Measurements from ENCODE around the gene SMCO4.

The SMCO4 gene

DNA sequence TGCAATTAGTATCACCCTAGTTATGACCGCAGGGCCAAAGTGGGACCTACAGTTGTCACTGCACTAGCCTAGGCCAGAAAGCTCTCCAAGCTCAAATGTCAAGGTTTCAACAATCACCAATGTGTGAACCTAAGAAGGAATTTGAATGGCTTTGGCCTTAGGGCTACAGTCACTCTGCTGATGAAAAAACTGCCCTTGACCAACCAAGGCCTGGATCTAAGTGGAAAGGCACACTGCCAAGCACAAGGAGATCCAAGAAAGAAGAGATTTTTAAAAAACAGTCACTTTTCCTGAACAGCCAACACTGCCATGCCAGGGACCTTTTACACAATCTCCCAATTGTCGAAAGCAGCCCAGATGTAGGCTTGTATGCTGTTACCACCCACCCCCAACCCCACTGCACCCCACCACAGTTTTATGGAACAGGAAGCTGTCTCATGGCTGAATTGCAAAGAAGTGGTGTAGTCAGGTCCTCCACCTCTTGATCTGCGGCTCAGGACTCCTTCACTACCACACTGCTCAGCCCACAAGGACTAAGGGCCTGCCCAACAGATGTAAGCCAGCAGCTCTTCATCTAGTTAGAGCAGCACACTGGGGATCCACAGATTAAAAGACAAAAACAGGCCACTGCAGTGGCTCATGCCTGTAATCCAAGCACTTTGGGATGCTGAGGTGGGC, 32.9 kb downstream of the SMCO4 start:
- in situ Hi-C loops (cut with MboI; ENCODE audit: low sequenced_read_pairs) = no loop called here

DNA sequence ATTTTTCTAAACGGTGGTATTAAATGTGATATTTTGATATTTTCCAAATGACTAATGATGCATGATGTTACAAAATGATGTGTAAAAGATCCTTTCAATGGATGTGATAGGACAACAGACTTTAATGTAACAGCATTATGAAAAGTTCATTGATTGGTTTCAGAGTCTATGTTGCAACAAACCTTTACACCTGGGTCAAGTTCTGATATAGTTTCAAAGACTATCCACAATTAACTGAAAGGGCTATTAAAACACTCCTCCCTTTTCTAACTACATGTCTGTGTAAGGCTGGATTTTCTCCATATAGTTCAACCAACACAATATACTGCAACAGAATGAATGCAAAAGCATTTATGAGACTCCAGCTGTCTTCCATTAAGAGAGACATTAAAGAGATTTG, 35.7 kb downstream of the SMCO4 start:
- in situ Hi-C loops (cut with MboI; ENCODE audit: low sequenced_read_pairs) = no loop called here

DNA sequence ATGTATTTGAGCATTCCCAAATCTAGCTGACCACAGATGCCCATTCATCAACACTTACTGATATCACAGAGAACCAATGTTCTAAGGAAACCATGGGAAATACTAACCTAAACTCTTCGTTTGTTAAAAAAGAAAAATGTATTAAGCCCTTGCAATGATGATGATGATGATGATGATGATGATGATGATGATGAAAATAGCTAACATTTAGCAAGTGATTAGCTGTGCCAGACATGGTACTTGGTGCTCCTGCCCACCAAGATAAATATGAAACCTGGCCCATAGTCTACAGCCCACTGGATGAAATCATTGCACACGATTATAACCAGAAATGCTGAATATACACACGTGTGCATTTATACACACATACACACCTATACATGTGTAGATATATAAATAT, 37.5 kb downstream of the SMCO4 start:
- in situ Hi-C loops (cut with MboI; ENCODE audit: low sequenced_read_pairs) = no loop called here

DNA sequence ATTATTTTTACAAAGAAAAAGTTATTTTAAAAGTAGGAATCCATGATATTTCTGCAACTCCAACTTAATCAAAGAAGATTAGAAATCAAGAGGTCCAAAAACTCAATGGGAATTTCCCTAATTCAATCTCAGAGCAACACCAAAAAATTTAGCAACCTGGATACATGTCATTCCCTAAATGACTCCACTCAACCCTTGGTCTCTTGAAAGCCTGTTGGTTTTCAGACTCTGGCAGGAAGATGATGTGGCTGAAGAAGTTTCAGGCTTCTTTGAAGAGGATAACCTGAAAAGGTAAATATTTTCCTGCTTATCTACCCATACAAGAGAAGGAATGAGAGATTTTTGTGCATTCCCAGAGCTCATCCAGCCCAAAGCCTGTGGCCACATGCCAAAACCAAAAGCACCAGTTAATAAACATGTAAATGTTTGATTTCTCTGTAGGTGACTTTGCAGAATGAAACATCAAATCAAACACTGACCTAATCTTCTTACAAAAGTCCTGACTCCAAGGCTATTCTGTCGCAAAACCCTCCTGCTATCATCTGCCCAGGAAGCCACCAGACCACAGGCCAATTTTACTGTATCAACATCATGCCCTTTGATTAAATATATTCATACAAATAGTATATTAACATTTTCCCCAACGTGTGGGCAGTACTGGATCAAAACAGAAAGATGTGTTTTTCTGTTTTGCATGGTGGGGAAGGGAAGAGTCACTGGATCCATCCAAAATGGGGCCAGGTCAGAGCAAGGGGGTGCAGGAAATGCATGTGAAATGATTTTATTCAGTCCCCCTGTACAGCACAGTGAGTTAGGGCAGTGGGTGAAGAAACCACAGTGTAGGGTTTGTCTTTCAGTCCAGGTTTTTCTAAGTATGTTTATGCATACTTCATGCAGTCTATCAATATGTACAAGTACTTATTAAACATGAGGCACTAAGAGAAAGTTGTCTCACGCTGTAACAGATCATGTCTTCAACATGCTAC, 38.8 kb downstream of the SMCO4 start:
- in situ Hi-C loops (cut with MboI; ENCODE audit: low sequenced_read_pairs) = no loop called here

DNA sequence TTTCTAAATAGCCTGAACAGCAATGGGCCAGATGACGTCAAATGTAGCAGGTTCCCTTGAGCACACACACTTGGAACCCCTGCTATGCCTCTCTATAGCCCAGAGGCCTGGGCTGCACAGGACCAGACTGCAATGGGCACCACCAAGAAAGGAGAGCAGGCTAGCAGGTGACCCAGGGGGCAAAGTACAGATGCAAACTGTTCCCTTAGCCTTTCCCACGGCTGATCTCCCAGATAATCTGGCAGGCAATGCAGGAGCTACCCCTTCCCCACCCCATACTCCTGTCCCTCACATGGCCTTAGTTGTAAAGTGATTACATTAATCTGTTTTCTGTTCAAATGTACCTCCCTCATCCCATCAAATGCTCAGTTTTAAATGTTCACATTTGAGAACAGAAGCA, 41.3 kb downstream of the SMCO4 start:
- in situ Hi-C loops (cut with MboI; ENCODE audit: low sequenced_read_pairs) = no loop called here

DNA sequence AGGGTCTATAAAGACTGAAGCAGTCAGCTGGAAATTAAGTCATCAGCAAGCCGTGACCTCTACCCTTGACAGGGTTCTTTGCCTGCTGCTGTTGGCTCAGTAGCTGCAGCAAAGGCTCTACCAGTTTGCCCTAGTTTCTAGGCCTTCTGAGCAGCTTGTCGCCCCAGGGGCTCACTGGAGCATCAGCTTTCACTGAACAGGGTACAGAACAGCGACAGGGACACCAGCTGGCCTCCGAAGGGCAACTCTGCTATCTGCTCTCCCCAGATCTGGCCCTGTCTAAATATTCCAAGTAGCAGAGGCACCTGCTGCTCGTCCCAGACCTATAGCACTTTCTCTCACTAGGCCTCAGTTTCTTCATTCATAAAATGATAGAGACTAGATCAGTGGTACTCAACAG, 42.4 kb downstream of the SMCO4 start:
- in situ Hi-C loops (cut with MboI; ENCODE audit: low sequenced_read_pairs) = no loop called here

DNA sequence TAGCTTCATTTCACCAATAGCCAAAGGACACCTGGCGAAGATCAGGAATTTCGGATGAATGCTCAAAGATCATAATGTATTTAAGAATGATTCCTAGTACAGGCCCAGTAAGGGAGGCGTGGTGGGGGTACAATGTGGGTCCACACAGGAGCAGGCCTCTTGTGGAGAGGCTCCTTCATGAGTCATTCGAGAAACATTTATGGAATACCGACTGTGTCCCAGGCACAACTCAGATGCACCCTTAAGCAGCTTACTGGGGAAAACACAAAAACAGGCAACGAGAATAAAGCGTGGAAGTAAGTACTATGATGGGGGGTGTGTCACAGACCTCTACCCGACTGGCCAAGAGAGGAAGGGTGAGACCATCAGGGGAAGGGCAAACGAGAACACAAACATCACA, 44.5 kb downstream of the SMCO4 start:
- in situ Hi-C loops (cut with MboI; ENCODE audit: low sequenced_read_pairs) = no loop called here

DNA sequence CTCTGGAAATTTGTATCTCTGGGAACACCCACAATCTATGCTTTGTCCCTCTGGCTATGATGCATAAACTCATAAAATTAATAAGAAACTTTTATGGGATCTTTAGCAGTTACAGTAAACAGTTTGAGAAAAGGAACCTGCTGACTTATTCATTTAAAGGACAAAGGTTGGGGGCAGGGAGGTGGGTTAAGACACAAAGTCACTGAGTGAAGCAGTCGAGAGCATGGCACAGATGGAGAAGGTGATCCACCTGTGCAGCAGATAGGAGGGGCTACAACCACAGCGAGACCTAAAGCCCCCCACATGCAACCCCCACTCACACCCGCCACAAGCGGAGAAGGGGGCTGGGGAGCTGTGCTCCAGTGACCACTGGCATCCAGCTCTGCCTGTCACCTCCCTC, 45.0 kb downstream of the SMCO4 start:
- in situ Hi-C loops (cut with MboI; ENCODE audit: low sequenced_read_pairs) = no loop called here

DNA sequence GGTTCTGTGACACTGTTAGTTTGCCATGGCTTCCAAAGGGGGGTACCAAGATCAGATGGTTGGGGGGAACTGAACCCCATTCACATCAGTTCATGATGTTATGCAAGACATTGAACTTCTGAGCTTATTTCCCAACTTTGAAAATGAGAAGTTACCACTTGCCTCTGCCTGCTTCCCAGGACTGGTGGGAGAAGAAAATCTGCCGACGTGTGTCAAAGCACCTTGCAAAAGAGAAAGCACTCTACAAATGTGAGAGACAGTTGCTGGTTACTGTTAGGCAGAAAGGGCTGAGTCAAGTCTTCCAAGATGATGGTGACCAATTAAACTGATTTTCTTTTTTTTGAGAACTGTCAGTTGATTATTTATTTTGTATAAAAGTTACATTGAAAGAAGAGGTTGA, 45.6 kb downstream of the SMCO4 start:
- in situ Hi-C loops (cut with MboI; ENCODE audit: low sequenced_read_pairs) = no loop called here

DNA sequence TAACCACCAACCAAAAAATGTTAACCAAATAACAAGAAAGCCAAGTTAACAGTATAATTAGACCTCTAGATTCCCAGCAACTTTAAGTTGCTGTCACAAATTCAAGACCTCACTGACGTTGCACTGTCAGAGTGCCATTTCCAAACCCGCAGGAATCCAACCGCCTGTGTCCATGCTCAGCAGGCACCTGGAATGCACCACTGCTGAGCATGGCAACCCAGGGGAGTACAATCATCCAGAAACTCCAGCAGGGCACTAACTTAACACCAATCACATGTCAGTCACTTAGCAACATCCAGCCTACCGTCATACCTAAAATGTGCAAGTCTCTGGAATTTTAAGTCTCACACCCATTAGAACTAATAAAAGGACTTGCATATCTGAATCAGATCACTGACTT, 48.8 kb downstream of the SMCO4 start:
- in situ Hi-C loops (cut with MboI; ENCODE audit: low sequenced_read_pairs) = no loop called here

DNA sequence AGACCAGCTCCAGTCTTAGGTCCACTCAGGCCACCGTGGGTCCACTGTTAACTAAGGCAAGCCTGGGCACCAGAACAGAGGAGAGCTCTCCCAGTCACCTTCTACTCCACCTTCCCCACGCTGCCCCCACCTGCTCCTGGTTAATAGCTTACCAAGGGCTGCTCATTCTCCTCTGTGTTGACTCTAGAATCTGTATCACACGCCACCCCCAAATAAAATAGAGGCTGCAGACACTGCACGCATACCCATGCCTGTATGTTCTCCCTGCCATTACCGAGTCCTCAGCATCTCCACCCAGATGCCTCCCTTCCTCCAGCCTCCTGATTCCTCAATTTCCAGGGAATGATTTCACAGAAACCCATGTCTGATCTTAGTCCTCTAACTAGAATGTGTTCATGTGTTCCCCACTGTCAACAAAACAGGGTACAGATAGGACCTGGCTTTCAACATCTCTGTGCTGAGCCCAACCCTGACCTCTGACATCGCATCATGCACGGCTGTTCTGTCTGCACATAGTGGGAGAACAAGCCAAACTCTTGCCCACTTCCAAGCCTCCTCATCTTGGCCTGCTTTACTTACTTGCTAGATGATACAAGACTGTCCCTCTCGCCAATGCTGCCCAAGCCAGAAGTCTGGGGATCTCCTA, 49.8 kb downstream of the SMCO4 start:
- in situ Hi-C loops (cut with MboI; ENCODE audit: low sequenced_read_pairs) = no loop called here

DNA sequence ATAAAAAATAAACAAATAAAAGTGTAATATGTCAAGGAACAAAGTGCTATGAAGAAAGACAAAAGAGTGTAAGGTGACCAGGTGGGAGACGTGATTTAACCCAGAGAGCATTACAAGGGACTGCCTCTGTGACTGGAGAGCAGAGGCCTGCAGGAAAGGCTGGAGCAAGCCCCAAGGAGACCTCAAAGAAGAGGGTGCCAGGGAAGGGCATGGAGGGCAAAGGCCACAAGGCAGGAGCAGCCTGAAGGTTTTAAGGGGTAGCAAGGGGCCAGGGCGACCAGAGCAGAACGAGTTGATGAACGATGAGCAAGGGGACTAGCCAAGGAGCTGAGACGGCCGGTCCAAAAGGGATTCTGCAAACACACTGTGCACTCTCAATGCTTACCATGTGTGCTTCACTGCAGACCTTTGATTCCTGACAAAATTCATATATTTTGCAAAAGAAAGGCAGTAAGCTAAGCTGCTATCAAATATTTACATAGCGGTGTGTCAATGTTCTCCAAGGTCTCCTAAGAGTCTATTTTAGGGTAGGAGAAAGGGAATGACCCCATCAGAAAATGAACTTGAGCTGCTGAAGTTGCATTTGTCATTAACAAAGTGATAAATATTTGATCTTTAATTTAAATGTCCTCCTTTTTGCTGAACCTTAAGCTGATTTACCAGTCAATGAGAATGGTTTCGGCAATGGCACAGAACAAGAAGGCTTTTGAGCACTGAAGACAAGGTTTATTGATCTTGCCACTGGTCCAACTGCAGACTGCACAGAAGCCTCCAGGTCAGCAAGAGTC, 50.5 kb downstream of the SMCO4 start:
- in situ Hi-C loops (cut with MboI; ENCODE audit: low sequenced_read_pairs) = no loop called here

DNA sequence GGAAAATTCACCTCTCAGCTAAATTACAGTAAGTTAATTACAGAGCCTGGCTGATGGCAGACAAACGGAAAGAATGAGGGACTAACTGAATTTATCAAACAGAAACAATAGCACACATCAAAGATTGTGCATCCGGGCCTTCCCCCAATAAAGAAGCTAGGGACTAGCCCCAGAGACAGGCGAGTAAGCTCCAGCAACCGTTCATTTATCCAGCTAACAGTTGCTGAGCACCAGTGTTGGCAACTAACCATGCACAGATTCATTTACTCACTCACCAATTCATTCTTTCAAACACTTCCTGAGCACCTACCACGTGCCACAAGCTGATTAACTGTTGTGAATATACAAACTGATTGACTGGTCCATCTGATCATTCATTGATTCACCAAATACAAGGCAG, 51.2 kb downstream of the SMCO4 start:
- in situ Hi-C loops (cut with MboI; ENCODE audit: low sequenced_read_pairs) = no loop called here

DNA sequence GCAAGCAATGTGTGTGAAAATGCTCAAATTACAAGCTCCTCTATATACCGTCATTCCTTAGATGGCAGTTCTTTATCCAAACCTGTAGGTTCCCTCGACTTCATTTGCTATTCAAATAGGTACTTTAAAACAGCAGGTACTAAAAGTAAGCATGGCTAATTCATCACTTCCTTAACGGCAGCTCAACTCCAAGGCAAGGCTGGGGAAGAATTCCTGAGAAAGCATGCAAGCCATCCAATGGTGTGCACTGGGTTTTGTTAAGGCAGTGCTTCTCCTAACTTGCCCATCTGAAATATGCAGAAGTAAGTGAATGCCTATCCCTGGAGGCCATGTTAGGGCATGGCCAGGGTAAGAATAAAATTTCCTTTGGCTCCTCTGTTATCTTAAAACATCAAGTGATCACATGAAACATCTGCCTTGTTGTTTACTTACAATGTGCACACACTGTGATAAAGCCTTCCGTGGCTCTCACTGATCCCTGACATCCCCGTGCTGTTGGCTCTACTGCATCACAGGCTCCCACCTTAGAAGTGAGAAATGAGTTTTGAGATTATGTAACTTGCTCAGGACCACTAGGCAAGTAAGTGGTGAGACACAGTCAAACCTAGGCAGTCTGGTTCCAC, 52.1 kb downstream of the SMCO4 start:
- in situ Hi-C loops (cut with MboI; ENCODE audit: low sequenced_read_pairs) = no loop called here

DNA sequence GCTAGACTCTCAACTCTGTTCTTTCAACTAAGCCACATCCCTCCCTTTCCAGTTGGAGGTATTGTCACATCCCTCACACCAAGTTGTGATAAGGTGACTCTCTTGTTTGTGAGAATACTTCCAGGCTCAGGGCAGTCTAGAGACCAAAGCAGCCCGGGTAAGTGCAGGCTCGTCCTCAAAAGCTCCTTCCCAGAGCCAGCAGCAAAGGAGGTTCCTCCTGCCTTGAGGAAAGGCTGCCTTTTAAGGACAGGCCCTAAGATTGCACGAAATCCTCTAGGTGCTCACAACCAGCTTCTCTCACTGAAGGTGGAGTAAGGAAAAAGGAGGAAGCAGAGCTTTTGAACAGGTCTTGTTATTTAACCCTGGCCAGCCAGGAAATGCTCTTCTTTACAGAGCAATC, 53.4 kb downstream of the SMCO4 start:
- in situ Hi-C loops (cut with MboI; ENCODE audit: low sequenced_read_pairs) = no loop called here

DNA sequence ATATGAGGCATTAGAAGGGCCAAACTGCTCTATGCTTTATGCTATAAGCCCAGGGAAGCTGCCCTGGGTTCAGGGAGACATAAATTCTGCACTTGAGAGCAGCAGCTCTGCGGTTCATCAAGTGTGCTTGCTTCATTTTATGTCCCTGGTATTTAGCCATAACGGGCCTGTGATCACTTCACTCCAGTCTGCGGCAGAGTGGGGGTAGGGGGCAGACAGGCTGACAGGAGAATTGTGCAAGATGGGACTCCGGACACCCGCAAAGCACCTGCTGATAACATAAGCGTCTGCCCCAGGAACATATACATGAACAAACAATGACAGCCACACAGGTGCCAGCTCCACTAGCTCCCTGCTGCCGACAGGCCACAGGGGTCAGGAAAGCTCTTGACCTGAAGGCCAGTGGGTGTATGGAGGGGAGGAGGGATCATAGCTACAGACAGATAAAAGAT, 56.1 kb downstream of the SMCO4 start:
- in situ Hi-C loops (cut with MboI; ENCODE audit: low sequenced_read_pairs) = no loop called here

DNA sequence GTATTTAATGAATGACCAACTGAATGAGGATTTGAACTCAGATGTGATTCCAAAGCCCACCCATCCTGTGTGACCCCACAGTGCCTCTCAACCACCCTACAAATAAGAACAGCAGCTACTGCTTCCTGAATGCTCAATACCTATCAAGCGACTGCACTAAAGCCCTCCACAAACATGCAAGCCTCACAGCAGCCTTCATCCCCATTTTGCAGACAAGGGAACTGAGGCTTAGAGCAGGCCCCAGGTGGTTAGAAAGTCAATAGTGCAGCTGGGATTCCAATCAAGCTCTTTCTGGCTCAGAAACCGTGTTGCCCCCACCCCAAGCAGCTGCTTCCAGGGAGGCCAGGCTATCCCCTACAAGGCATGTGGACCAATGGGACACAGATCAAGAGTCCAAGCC, 57.2 kb downstream of the SMCO4 start:
- in situ Hi-C loops (cut with MboI; ENCODE audit: low sequenced_read_pairs) = no loop called here

DNA sequence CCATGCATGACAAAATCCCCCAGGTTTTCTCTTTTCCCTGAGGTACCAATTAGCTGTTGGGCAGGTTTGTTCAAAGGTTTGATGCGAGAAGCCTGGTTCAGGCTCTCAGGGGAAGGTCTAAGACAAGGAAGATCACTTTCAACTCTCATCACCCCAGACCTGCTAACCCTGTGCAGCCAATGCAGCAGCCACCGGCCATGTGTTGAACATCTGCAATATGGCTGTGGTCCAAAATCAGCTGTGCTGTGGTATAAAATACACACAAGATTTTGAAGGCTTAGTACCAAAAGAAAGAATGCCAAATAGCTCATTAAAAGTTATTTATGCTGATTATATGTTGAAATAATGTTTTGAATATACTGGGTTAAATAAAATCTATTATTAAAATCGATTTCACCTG, 58.5 kb downstream of the SMCO4 start:
- in situ Hi-C loops (cut with MboI; ENCODE audit: low sequenced_read_pairs) = no loop called here

DNA sequence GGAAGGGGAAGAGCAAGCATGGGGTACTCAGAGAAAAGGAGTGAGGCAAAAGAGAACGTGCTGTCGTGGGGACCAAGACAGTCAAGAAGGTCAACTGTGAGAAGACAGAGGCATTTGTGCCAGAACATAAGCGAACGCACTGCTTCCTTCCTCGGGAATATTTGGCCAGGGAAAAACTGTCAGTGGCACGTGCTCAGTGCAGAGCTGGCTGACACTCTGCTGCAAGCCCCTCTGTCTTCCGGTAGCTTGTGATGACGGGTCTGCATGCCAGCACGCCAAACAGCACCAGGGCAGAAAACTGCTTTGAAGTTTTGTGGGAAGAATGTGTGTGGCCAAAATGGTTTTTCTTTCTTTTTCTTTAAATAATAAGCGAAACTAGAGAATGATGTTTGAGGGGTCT, 60.6 kb downstream of the SMCO4 start:
- in situ Hi-C loops (cut with MboI; ENCODE audit: low sequenced_read_pairs) = no loop called here

DNA sequence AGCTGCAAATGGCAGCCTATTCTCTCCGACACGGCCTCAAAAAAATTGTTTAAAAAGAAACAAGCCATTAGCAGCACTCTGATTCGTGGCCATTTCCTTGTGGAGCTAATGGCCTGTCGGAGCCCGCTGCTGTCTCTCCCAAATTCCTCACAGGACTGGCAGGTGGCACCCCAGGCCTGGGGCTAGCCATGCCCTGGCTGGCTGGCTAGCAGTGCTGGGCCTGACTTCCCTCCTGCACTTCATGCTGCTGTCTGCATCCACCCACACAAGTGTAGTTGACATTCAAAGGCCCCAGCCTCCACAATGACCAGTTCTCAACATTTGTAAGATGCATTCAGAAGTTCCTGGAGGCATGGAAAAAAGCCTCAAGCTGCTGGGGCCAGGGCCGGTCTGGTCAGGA, 61.5 kb downstream of the SMCO4 start:
- in situ Hi-C loops (cut with MboI; ENCODE audit: low sequenced_read_pairs) = no loop called here

DNA sequence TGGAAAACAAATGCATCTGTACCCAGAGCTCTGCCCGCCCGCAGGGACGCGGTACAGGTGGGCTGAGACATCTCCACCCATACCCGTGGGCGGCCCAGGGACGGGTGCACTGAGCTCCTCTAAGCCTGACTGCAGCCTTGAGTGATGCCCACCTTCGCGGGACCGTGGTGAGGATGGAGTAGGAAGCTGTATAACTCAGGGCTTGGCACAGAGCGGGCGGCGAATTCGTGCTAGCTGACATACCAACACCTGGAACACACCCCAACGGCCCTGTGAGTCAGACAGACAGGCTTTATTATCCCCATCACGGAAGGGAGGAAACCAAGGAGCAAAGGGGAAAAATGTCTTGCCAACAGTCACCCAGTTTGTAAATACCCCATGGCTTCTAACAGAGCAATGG, 61.9 kb downstream of the SMCO4 start:
- in situ Hi-C loops (cut with MboI; ENCODE audit: low sequenced_read_pairs) = no loop called here
